GM12801 (cell line): ENCODE data around the gene NACC2.

Experiments
- TF ChIP-seq, protein P1 (sequence below): IDR thresholded peaks from one replicate; pipeline ENCODE4 v1.5.1; 2011; ENCODE audit warnings: control low read depth; ENCODE audit not compliant: insufficient read length; ENCODE audit errors: extremely low read depth

NACC2 gene

DNA sequence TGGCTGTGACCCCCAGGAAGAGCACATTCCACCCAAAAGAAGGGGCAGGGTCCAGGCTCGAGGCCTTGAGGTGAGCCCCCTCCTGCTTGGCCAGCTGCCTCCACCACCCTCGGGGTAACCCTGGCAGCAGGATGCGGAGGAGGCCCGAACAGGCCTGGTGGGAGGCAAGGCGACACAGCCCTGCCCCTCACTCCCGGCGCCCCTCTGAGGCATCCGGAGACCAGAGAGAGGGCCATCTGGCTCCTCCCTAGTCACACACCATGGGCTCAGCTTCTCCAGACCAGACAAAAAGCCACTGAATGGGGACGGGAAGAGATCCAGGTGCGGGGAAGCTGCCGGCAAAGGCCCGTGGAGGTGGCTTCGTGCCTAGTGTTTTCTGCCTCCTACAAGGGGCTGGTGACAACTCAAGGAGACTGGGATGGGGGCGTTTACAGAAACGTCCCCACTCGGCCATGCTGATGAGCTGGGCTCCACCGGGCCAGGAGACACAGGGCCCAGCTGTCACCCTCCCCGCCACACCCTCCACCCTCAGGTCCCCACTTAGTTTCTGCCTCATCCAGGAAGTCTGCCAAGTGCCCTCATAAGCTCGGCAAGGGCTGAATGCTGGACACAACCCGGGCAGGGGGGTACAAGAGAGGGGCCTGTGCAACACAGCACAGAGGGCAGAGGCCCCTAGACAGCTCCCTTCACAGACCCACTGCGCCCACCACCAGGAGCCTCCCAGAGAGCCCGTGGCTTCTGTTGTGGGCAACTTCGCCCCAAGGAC is 41.9 kb downstream of the NACC2 start:
- TF ChIP-seq, protein P1, sequence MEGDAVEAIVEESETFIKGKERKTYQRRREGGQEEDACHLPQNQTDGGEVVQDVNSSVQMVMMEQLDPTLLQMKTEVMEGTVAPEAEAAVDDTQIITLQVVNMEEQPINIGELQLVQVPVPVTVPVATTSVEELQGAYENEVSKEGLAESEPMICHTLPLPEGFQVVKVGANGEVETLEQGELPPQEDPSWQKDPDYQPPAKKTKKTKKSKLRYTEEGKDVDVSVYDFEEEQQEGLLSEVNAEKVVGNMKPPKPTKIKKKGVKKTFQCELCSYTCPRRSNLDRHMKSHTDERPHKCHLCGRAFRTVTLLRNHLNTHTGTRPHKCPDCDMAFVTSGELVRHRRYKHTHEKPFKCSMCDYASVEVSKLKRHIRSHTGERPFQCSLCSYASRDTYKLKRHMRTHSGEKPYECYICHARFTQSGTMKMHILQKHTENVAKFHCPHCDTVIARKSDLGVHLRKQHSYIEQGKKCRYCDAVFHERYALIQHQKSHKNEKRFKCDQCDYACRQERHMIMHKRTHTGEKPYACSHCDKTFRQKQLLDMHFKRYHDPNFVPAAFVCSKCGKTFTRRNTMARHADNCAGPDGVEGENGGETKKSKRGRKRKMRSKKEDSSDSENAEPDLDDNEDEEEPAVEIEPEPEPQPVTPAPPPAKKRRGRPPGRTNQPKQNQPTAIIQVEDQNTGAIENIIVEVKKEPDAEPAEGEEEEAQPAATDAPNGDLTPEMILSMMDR: no peak

DNA sequence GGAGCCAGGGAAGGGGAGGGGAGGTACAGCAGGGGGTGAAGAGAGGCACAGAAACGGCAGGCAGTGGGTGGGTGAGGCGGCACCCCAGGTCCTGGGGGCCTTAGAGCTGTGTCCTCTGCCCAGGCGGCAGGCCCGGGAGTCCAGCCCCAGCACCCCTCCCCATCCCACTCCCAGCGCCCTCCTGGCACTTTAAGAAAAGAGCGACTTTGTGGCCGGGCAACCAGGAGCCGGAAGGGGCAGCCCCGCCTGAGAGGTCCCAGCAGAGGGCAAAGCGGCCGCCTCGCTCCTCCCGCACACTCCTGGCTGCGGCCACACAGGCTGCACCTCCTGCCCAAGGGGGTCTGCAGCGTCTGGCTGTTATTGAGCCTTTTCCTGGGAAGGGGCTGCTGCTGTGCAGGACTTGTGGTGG is 42.6 kb downstream of the NACC2 start:
- TF ChIP-seq, protein P1: no peak

DNA sequence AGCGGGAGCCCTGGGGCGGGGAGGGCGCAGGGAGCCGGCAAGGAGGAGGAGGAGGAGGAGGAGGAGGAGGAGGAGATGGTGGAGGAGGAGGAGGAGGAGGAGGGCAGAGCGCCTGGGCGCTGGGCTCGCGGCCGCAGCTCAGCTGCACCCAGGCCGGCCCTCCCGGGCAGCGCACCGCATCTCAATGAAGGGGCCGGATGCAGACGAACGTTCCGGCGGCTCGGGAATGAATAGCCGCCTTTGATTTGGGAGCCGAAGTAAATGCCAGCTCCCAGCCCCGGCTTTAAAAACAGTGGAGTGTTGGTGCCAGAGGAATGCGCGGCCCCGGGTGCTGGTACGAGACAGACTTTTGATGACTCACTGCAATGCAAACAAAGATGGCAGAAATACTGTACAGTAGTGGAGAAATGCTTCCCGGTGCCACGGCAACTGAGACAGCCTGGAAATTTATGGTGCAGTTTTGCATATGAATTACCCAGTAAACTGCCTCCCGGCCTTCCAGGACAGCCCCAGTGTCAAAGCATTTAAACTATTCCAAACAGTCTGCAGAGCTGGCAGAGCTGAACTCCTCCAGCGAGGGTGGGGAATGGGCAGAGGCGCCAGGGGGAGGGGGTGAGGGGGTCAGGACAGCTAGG is 43.1 kb downstream of the NACC2 start:
- TF ChIP-seq, protein P1: no peak

DNA sequence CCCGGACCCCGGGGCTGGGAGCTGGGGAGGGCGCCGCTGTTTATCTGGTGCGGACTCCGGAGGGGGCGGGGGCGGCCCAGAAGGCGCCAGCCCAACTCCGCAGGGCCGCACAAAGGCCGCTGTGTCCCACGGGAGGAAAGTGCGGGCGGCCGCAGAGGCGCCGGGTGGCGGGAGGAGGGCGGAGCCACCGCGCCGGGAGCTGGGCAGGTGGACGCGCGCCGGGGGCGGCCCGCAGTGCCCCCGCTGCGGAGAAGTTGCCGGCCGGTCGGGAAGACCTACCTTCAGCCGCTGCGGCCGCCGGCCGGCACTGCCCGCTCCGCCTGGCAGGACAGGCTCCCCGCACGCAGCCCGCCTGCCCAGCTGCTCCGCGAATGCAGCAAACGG is 43.6 kb downstream of the NACC2 start:
- TF ChIP-seq, protein P1: no peak

DNA sequence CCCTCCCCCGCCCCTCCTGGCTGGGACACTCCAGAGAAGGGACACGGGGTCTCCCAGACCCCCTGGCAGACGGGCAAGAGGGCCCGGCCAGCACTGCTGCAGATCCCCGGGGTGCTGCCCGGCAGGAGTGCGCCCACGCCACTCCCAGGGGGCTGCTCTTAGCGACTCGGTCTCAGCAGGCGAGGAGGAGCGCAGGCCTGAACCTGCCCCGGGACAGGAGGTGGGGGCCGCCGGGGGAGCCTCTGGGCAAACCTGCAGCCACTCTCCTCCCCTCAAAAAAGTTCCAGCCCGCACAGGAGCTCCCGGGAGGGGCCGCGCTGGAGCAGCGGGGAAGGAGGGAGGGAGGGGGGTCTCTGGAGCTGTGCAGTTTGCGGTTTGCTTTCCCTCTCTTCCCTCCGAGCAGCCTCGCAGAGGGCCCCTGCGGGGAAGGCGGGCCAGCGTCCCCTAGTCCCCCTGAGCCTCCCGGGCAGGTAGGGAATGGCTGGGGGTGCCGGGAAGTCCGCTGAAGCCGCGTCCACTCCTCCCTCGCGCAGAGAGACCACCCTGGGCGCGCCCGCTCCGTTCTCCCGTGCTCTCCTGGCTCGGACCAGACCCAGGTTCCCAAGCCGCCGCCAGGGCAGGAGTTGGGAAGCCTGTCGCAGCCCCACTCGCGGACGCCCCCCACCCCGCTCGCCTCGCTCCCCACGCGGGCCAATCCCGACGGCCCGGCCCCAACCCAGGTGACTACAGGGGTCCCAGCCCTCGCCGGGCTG is 44.2 kb downstream of the NACC2 start:
- TF ChIP-seq, protein P1: no peak

DNA sequence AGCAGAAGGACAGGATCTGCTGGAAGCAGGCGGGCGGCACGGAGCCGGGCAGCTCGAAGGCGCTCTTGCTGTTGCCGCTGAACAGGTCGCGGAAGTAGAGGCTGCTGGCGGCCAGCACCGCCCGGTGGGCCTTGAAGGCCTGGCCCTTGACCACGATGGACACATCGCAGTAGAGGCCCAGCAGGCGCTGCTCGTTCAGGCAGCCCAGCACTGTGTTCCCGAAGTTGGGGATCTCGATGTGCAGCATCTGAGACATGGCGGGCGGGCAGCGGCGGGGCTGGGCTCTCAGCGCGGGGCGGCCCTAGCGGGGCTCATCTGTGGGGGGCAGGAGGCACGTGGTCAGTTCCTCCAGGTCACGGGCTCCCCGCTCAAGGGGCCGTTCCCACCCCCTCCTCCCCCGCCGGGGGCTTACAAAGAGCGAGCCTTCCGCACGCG is 44.8 kb downstream of the NACC2 start:
- TF ChIP-seq, protein P1: no peak
